Smooth muscle cell (in vitro differentiated cells): ENCODE measurements around the gene C20orf204. TPM values are rescaled to one million over a fixed set of nuclear protein-coding genes. Genes with fewer than 3 reads are reported as not detected.

Experiments
- DNase-seq: peaks from one replicate; lab custom pipeline; 2025; ENCODE audit not compliant: unreplicated experiment; lab: John Stamatoyannopoulos, UW
- H2AFZ ChIP-seq: fragments of 200-600 bp; sonication (generic); 2 replicates; pipeline ENCODE4 v1.6.0; 2016; ENCODE audit warnings: antibody characterized with exemption, low read depth, mild to moderate bottlenecking
- H3F3A ChIP-seq: fragments of 200-600 bp; sonication (generic); 2 replicates; pipeline ENCODE4 v1.6.0; 2017; ENCODE audit warnings: antibody characterized with exemption, low read depth
- H3K27ac ChIP-seq: fragments of 200-600 bp; sonication (generic); 2 replicates; pipeline ENCODE4 v1.5.1; 2016; ENCODE audit warnings: low read depth, mild to moderate bottlenecking
- H3K27me3 ChIP-seq: fragments of 200-600 bp; sonication (generic); 2 replicates; pipeline ENCODE4 v1.6.1; 2016; ENCODE audit warnings: low read depth, mild to moderate bottlenecking
- H3K36me3 ChIP-seq: fragments of 200-600 bp; sonication (generic); 2 replicates; pipeline ENCODE4 v1.5.1; 2016; ENCODE audit warnings: low read depth
- H3K4me1 ChIP-seq: fragments of 200-600 bp; sonication (generic); 2 replicates; pipeline ENCODE4 v1.5.1; 2016; ENCODE audit warnings: low read depth
- H3K4me2 ChIP-seq: fragments of 200-600 bp; sonication (generic); 2 replicates; pipeline ENCODE4 v1.6.0; 2016; ENCODE audit warnings: mild to moderate bottlenecking
- H3K4me3 ChIP-seq: fragments of 200-600 bp; sonication (generic); 2 replicates; pipeline ENCODE4 v1.5.1; 2016; ENCODE audit warnings: mild to moderate bottlenecking
- H3K79me2 ChIP-seq: fragments of 200-600 bp; sonication (generic); 2 replicates; pipeline ENCODE4 v1.6.0; 2016; ENCODE audit warnings: low read depth, mild to moderate bottlenecking
- H3K9ac ChIP-seq: fragments of 200-600 bp; sonication (generic); 2 replicates; pipeline ENCODE4 v1.6.0; 2016; ENCODE audit warnings: low read depth
- H3K9me3 ChIP-seq: fragments of 200-600 bp; sonication (generic); replicated peaks from 2 replicates; pipeline ENCODE4 v1.5.1; 2016; ENCODE audit warnings: low read depth
- H4K20me1 ChIP-seq: fragments of 200-600 bp; sonication (generic); 2 replicates; pipeline ENCODE4 v1.6.0; 2016; ENCODE audit warnings: low read depth
- WGBS: methylation state at CpG from one replicate; pipeline ENCODE4 v1.1.7; 2016; ENCODE audit warnings: low lambda C conversion rate; 5-methylcytosine and 5-hydroxymethylcytosine counted together
- polyA plus RNA-seq: library from polyadenylated mRNA; unstranded; fragments of >200 nt; fragmentation: Nextera tagmentation; extraction: Ambion mirVana; gene quantifications from 2 replicates; pipeline ENCODE4 v1.2.1, GENCODE V29; 2016
- total RNA-seq: library from RNA; depleted of rRNA; stranded (reverse); fragments of >200 nt; gene quantifications from 2 replicates; pipeline ENCODE4 v1.2.3, GENCODE V29; 2014
- TF ChIP-seq, protein P1 (sequence below): fragments of 200-600 bp; sonication (generic); IDR thresholded peaks from 2 replicates; pipeline ENCODE4 v1.5.1; 2017; ENCODE audit warnings: borderline replicate concordance, mild to moderate bottlenecking, antibody characterized with exemption; ENCODE audit not compliant: insufficient read depth, poor library complexity, severe bottlenecking

C20orf204 gene
- total and polyA plus RNA-seq, 2 experiments from 2014 or later = 0.09 to 0.87 TPM

DNA sequence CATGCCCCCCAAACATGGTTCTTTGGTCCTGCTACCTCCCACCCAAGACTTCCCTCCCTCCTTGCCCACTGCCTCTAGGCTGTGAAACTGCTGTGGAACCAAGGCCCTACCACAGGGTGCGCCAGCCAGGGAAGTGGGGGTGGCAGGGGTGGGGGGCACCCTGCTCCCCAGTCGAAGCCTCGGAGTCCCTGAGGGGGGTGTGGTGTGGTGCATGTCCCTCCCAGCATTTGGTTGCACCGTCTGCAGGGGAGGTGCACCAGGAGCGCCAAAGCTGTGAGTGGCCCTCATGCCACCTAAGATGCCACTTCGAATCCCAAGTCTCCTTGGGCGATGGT is 41.5 kb downstream of the C20orf204 start:
- 96% methylated on average over 7 of the region's 7 CpGs for WGBS
- H3K9me3 ChIP-seq = no peaks in the 10 kb centered on the region

DNA sequence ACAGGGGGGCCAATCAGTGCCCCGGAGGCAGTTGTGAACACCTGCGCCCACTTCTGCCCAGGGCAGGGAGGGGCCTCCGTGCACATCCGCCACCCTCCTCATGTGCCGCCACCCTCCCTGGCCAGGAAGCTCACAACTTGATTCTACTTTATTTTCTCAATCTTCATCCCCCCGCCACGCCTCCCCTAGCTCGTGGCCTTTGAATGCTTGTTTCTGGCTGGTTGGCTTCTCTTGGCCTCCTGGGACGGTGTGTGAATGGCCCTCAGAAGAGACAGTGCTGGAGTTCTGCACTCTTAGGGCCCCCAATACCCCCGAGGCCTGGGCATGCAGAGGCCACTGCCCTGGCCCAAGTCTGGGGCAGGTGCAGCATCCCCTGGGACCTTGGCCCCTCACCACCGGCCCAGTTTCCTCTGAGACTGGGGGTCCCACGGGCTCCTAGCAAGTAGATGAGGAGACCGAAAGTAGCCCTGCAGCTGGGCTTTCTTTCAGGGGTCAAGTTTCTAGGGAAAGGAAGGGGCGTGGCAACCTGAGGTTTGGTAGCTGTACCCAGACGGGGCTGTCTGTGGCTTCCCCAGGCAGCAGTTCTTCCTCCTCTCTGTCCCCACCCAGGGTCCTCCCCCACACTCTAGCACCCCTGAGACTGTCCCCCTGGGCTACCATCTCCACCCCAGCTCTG is 42.0 kb downstream of the C20orf204 start:
- Histone ChIP-seq H3K4me2 (no peak overlapping the region), H3K27ac (no peak overlapping the region)
- WGBS = 93% methylated on average over 14 of the region's 15 CpGs

More for the DNA sequence above, 41.5 kb downstream of the C20orf204 start:
- H3F3A ChIP-seq = peaks cover 10% of the 10 kb centered on the region
- no peak overlapping the region for H2AFZ ChIP-seq
- no peak overlapping the region for H3K27ac ChIP-seq
- H3K79me2 ChIP-seq = no peaks in the 10 kb centered on the region
- H3K4me3 ChIP-seq = no peak overlapping the region
- TF ChIP-seq, protein P1, sequence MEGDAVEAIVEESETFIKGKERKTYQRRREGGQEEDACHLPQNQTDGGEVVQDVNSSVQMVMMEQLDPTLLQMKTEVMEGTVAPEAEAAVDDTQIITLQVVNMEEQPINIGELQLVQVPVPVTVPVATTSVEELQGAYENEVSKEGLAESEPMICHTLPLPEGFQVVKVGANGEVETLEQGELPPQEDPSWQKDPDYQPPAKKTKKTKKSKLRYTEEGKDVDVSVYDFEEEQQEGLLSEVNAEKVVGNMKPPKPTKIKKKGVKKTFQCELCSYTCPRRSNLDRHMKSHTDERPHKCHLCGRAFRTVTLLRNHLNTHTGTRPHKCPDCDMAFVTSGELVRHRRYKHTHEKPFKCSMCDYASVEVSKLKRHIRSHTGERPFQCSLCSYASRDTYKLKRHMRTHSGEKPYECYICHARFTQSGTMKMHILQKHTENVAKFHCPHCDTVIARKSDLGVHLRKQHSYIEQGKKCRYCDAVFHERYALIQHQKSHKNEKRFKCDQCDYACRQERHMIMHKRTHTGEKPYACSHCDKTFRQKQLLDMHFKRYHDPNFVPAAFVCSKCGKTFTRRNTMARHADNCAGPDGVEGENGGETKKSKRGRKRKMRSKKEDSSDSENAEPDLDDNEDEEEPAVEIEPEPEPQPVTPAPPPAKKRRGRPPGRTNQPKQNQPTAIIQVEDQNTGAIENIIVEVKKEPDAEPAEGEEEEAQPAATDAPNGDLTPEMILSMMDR = no peak
- DNase-seq = no peak
- no peaks in the 10 kb centered on the region for H3K27me3 ChIP-seq
- no peaks in the 10 kb centered on the region for H4K20me1 ChIP-seq
- H3K36me3 ChIP-seq = no peaks in the 10 kb centered on the region
- H3K4me1 ChIP-seq = peaks cover 5% of the 10 kb centered on the region
- no peak overlapping the region for H3K9ac ChIP-seq
- H3K4me2 ChIP-seq = no peak overlapping the region

DNA sequence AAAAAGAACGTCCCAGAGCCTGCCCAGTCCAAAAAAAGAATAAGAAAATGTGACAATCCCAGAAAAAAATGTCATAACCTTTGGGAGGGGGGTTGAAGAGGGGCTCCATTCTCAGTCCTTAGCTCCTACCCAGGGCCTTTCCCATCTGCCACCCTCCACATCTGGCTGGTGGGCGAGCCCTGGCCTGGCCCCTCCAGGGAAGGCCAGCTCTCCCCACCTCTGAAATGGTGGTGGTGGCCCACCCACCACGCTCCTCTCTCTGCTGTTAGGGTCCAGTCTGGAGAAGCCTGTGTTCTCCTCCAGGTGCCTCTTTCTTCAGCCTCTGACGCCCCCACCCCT is 42.9 kb downstream of the C20orf204 start:
- DNase-seq = no peak
- Histone ChIP-seq H3K79me2 (no peaks in the 10 kb centered on the region), H4K20me1 (no peaks in the 10 kb centered on the region), H3K4me2 (peak overlapping the region; percentile 89), H3K9ac (peak overlapping the region; percentile 60), H3K4me3 (peak overlapping the region; percentile 76), H3K27ac (no peak overlapping the region), H3F3A (peaks cover 14% of the 10 kb centered on the region), H3K27me3 (peaks cover 3% of the 10 kb centered on the region), H2AFZ (no peak overlapping the region), H3K36me3 (no peaks in the 10 kb centered on the region), H3K9me3 (no peaks in the 10 kb centered on the region), H3K4me1 (peaks cover 11% of the 10 kb centered on the region)
- 48% methylated on average over 4 of the region's 4 CpGs for WGBS
- TF ChIP-seq, protein P1 = no peak

More for the DNA sequence above, 42.0 kb downstream of the C20orf204 start:
- no peaks in the 10 kb centered on the region for H3K9me3 ChIP-seq
- H3K27me3 ChIP-seq = no peaks in the 10 kb centered on the region
- TF ChIP-seq, protein P1 = no peak
- H3K4me3 ChIP-seq = peak overlapping the region; percentile 76
- no peaks in the 10 kb centered on the region for H4K20me1 ChIP-seq
- H3K79me2 ChIP-seq = no peaks in the 10 kb centered on the region
- no peak overlapping the region for H2AFZ ChIP-seq
- no peaks in the 10 kb centered on the region for H3K36me3 ChIP-seq
- H3F3A ChIP-seq = peaks cover 12% of the 10 kb centered on the region
- no peak for DNase-seq
- no peak overlapping the region for H3K9ac ChIP-seq
- peaks cover 7% of the 10 kb centered on the region for H3K4me1 ChIP-seq
